K562 (cell line): ENCODE measurements around the gene DGCR8. TPM values are rescaled to one million over a fixed set of nuclear protein-coding genes. Genes with fewer than 3 reads are reported as not detected.

Source experiments
- ARID1B ChIP-seq: fragments of 450-650 bp; IDR thresholded peaks from 2 replicates; pipeline ENCODE4 v1.6.1; 2016; ENCODE audit warnings: antibody characterized with exemption, mild to moderate bottlenecking, inconsistent platforms
- BMI1 ChIP-seq: fragments of 150-350 bp; IDR thresholded peaks from 2 replicates; pipeline ENCODE4 v1.6.1; 2014; ENCODE audit warnings: low read length
- CBFA2T3 ChIP-seq: fragments of 450-650 bp; IDR thresholded peaks from 2 replicates; pipeline ENCODE4 v1.6.1; 2017
- CREBBP ChIP-seq: IDR thresholded peaks from one replicate; pipeline ENCODE4 v1.6.1; 2012; ENCODE audit warnings: low read depth, mild to moderate bottlenecking, control low read depth, inconsistent platforms, low read length
- ELF2 ChIP-seq: fragments of 250-450 bp; sonication (Bioruptor Pico); IDR thresholded peaks from 2 replicates; pipeline ENCODE4 v1.5.0; 2021; ENCODE audit warnings: mild to moderate bottlenecking
- EP400 ChIP-seq: fragments of 450-650 bp; IDR thresholded peaks from 2 replicates; pipeline ENCODE4 v1.6.1; 2017; ENCODE audit warnings: antibody characterized with exemption, mild to moderate bottlenecking, moderate library complexity
- GATA2 ChIP-seq: sonication (generic); formaldehyde crosslinking; IDR thresholded peaks from 2 replicates; pipeline ENCODE4 v1.4.0; 2020; ENCODE audit warnings: mild to moderate bottlenecking, missing genetic modification reagents
- HNRNPL ChIP-seq: fragments of 200-400 bp; formaldehyde crosslinking; IDR thresholded peaks from 2 replicates; pipeline ENCODE4 v1.6.1; 2017; ENCODE audit warnings: low read depth, mild to moderate bottlenecking, low read length
- HSF4 ChIP-seq: fragments of 250-450 bp; sonication (Bioruptor Pico); IDR thresholded peaks from 2 replicates; pipeline ENCODE4 v2.1.2; 2022; ENCODE audit warnings: mild to moderate bottlenecking, moderate library complexity, borderline replicate concordance
- PRPF4 ChIP-seq: fragments of 200-400 bp; formaldehyde crosslinking; IDR thresholded peaks from one replicate; pipeline ENCODE4 v1.6.1; 2017; ENCODE audit warnings: low read length, low read depth, mild to moderate bottlenecking; ENCODE audit not compliant: insufficient read depth, poor library complexity, severe bottlenecking
- RFX1 ChIP-seq: fragments of 450-650 bp; IDR thresholded peaks from 2 replicates; pipeline ENCODE4 v1.6.1; 2016; ENCODE audit warnings: mild to moderate bottlenecking, moderate library complexity
- RFX7 ChIP-seq: fragments of 250-450 bp; sonication (Bioruptor Pico); IDR thresholded peaks from 2 replicates; pipeline ENCODE4 v1.5.1; 2021; ENCODE audit warnings: mild to moderate bottlenecking
- RHOXF2B ChIP-seq: fragments of 250-450 bp; sonication (Bioruptor Pico); conservative IDR thresholded peaks from 2 replicates; pipeline ENCODE4 v1.5.1; 2021
- XRCC3 ChIP-seq: fragments of 450-650 bp; IDR thresholded peaks from 2 replicates; pipeline ENCODE4 v1.6.1; 2017; ENCODE audit warnings: mild to moderate bottlenecking, moderate library complexity
- ZNF445 ChIP-seq: fragments of 250-450 bp; sonication (Bioruptor Pico); IDR thresholded peaks from 2 replicates; pipeline ENCODE4 v1.4.0; 2020; ENCODE audit warnings: low read depth, mild to moderate bottlenecking, moderate library complexity
- ZNF57 ChIP-seq: fragments of 450-650 bp; formaldehyde crosslinking; IDR thresholded peaks from 2 replicates; pipeline ENCODE4 v1.4.0; 2020; ENCODE audit warnings: mild to moderate bottlenecking, moderate library complexity
- ZNF707 ChIP-seq: fragments of 250-450 bp; sonication (Bioruptor Pico); conservative IDR thresholded peaks from 2 replicates; pipeline ENCODE4 v1.8.0; 2022; ENCODE audit warnings: inconsistent platforms, mild to moderate bottlenecking, moderate library complexity
- polyA plus RNA-seq, 8 experiments: library from polyadenylated mRNA; depleted of rRNA in 4 of 8; stranded (reverse) in 5 of 8; unstranded in 3 of 8; fragments of >200 nt; fragmentation: Nextera tagmentation in 2 of 8; fragmentation: Illumina TruSeq in 1 of 8; extraction: Ambion mirVana in 2 of 8; extraction: Trizol in 1 of 8; gene quantifications; 2 replicates each; pipeline versions ENCODE4 v1.2.1 to v1.2.3, GENCODE V29; 2011 to 2014; ENCODE audit warnings: inconsistent platforms in 1 of 8, missing spikeins in 1 of 8
- total RNA-seq, 7 experiments: library from RNA; depleted of rRNA in 6 of 7; stranded (reverse); fragments of >200 nt in 6 of 7; fragmentation: Illumina TruSeq in 2 of 7; extraction: Trizol in 2 of 7; gene quantifications; 2 replicates each; pipeline versions ENCODE4 v1.2.1 to v1.2.3, GENCODE V29; 2011 to 2021; ENCODE audit warnings: low replicate concordance in 1 of 7
- TF ChIP-seq, protein P1 (sequence below): fragments of 250-450 bp; sonication (Bioruptor Pico); IDR thresholded peaks from 2 replicates; pipeline ENCODE4 v1.8.0; 2021; ENCODE audit warnings: moderate library complexity, mild to moderate bottlenecking, inconsistent platforms
- TF ChIP-seq, protein P2 (sequence below): sonication (generic); formaldehyde crosslinking; IDR thresholded peaks from 2 replicates; pipeline ENCODE4 v1.8.0; 2022; ENCODE audit warnings: mild to moderate bottlenecking, low read depth, missing genetic modification reagents
- TF ChIP-seq, protein P3 (sequence below), 2 experiments: fragments of 150-350 bp in 1 of 2; IDR thresholded peaks; 2 replicates each; pipeline ENCODE4 v1.6.1; 2012 to 2016; ENCODE audit warnings: low read depth in 2 of 2, low read length in 2 of 2, mild to moderate bottlenecking in 1 of 2, moderate library complexity in 1 of 2
- TF ChIP-seq, protein P4 (sequence below): fragments of 250-450 bp; sonication (Bioruptor Pico); IDR thresholded peaks from 2 replicates; pipeline ENCODE4 v1.4.0; 2020; ENCODE audit warnings: mild to moderate bottlenecking
- TF ChIP-seq, protein P5 (sequence below): fragments of 450-650 bp; conservative IDR thresholded peaks from 2 replicates; pipeline ENCODE4 v1.6.1; 2016; ENCODE audit warnings: missing genetic modification characterization, low read depth, mild to moderate bottlenecking, missing compliant biosample characterization, moderate library complexity

DGCR8 gene
- total and polyA plus RNA-seq, 9 of the 15 experiments (the other 6 are each of a cell fraction or from before 2014, with no cell fraction given) = 5.9 to 144 (median 80.1) TPM

DNA sequence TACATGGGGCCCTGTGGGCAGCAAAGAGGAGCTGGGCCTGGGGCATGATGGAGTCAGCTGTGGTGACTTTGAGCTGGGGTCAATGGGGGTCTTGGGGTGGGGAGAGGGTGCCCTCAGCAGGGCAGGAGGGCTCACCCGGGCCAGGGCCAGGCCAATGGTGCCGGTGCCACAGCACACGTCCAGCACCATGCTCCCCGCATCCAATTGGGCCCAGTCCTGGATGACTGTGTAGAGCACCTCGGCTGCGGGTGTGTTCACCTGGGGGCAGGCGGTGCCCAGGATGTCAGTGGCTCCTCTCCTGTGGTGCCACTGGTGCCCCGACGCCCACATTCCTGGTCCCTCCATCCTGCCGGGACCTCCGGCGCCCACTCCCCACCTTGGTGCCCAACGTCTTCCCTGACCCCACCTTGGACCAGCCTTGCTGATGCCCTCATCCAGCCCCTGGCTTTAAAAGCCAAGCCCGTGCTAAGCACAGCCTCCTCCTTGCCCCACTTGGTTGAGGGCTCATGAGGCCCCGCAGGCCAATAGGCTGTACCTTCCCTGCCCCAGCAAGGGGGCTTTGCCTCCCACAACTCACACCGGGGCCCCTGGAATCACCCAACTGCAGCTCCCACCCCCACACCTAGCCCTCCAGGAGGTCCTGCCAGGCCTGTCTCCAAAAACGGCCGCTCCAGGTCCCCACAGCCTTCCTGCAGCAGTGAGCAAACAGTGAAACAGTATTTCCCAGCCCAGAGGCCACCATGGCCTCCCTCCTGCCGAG lies 33.7 kb downstream of the DGCR8 start (continued):
- TF ChIP-seq ZNF707 (CRISPR knock-in tag) (no peak), BMI1 (no peak), HSF4 (CRISPR knock-in tag) (peak; percentile 30; the same call in 1 of the 2 replicates), ARID1B (no peak), CREBBP (no peak), RFX1 (no peak), HNRNPL (peak; percentile 82), ZNF57 (no peak), RFX7 (no peak), PRPF4 (no peak), EP400 (no peak), ELF2 (CRISPR knock-in tag) (peak; percentile 53; the same call in 1 of the 2 replicates), RHOXF2B (0 out of 2 replicates have a peak, but pooled peaks have one; percentile 63), ZNF445 (no peak), XRCC3 (no peak), CBFA2T3 (no peak), GATA2 (CRISPR knock-in tag) (no peak)
- TF ChIP-seq, protein P1, sequence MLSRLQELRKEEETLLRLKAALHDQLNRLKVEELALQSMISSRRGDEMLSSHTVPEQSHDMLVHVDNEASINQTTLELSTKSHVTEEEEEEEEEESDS (CRISPR knock-in tag) = no peak
- TF ChIP-seq, protein P2, sequence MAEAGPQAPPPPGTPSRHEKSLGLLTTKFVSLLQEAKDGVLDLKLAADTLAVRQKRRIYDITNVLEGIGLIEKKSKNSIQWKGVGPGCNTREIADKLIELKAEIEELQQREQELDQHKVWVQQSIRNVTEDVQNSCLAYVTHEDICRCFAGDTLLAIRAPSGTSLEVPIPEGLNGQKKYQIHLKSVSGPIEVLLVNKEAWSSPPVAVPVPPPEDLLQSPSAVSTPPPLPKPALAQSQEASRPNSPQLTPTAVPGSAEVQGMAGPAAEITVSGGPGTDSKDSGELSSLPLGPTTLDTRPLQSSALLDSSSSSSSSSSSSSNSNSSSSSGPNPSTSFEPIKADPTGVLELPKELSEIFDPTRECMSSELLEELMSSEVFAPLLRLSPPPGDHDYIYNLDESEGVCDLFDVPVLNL (CRISPR knock-in tag) = no peak
- TF ChIP-seq, protein P3, sequence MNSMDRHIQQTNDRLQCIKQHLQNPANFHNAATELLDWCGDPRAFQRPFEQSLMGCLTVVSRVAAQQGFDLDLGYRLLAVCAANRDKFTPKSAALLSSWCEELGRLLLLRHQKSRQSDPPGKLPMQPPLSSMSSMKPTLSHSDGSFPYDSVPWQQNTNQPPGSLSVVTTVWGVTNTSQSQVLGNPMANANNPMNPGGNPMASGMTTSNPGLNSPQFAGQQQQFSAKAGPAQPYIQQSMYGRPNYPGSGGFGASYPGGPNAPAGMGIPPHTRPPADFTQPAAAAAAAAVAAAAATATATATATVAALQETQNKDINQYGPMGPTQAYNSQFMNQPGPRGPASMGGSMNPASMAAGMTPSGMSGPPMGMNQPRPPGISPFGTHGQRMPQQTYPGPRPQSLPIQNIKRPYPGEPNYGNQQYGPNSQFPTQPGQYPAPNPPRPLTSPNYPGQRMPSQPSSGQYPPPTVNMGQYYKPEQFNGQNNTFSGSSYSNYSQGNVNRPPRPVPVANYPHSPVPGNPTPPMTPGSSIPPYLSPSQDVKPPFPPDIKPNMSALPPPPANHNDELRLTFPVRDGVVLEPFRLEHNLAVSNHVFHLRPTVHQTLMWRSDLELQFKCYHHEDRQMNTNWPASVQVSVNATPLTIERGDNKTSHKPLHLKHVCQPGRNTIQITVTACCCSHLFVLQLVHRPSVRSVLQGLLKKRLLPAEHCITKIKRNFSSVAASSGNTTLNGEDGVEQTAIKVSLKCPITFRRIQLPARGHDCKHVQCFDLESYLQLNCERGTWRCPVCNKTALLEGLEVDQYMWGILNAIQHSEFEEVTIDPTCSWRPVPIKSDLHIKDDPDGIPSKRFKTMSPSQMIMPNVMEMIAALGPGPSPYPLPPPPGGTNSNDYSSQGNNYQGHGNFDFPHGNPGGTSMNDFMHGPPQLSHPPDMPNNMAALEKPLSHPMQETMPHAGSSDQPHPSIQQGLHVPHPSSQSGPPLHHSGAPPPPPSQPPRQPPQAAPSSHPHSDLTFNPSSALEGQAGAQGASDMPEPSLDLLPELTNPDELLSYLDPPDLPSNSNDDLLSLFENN (IDR thresholded peaks at IDR 0.05; ENCODE audit: low read depth in 2 of 2, low read length in 2 of 2) = no peak
- TF ChIP-seq, protein P4, sequence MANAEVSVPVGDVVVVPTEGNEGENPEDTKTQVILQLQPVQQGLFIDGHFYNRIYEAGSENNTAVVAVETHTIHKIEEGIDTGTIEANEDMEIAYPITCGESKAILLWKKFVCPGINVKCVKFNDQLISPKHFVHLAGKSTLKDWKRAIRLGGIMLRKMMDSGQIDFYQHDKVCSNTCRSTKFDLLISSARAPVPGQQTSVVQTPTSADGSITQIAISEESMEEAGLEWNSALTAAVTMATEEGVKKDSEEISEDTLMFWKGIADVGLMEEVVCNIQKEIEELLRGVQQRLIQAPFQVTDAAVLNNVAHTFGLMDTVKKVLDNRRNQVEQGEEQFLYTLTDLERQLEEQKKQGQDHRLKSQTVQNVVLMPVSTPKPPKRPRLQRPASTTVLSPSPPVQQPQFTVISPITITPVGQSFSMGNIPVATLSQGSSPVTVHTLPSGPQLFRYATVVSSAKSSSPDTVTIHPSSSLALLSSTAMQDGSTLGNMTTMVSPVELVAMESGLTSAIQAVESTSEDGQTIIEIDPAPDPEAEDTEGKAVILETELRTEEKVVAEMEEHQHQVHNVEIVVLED (CRISPR knock-in tag) = no peak
- TF ChIP-seq, protein P5, sequence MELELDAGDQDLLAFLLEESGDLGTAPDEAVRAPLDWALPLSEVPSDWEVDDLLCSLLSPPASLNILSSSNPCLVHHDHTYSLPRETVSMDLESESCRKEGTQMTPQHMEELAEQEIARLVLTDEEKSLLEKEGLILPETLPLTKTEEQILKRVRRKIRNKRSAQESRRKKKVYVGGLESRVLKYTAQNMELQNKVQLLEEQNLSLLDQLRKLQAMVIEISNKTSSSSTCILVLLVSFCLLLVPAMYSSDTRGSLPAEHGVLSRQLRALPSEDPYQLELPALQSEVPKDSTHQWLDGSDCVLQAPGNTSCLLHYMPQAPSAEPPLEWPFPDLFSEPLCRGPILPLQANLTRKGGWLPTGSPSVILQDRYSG (tag) = no peak
